Neural cell (in vitro differentiated cells): Measurements from ENCODE around the gene KHSRP. TPM values are rescaled to one million over a fixed set of nuclear protein-coding genes. Genes with fewer than 3 reads are reported as not detected.

Experiments used
- H2AFZ ChIP-seq: fragments of 200-600, 300-800 bp; sonication (generic), shearing (Covaris generic); 2 replicates; pipeline ENCODE4 v1.6.0; 2014; ENCODE audit warnings: low read depth, mild to moderate bottlenecking, antibody characterized with exemption, low read length, moderate library complexity
- H3F3A ChIP-seq: fragments of 200-600 bp; shearing (Covaris generic); 2 replicates; pipeline ENCODE4 v1.6.1; 2016; ENCODE audit warnings: mild to moderate bottlenecking, moderate library complexity, mixed read lengths, antibody characterized with exemption, low read length; ENCODE audit not compliant: insufficient read depth, poor library complexity, severe bottlenecking
- H3K27ac ChIP-seq: fragments of 200-600, 300-800 bp; sonication (generic), shearing (Covaris generic); 2 replicates; pipeline ENCODE4 v1.5.1; 2014; ENCODE audit warnings: mild to moderate bottlenecking, low read length, moderate library complexity
- H3K27me3 ChIP-seq: fragments of 300-800, 200-600 bp; sonication (generic), shearing (Covaris generic); 2 replicates; pipeline ENCODE4 v1.6.0; 2014; ENCODE audit warnings: mild to moderate bottlenecking, low read depth, low read length, moderate library complexity; ENCODE audit not compliant: insufficient read depth
- H3K36me3 ChIP-seq: fragments of 300-800, 200-600 bp; sonication (generic), shearing (Covaris generic); 2 replicates; pipeline ENCODE4 v1.5.1; 2014; ENCODE audit warnings: mild to moderate bottlenecking, antibody characterized with exemption, low read length, moderate library complexity; ENCODE audit not compliant: insufficient read depth
- H3K4me2 ChIP-seq: fragments of 300-800, 200-600 bp; sonication (generic), shearing (Covaris generic); 2 replicates; pipeline ENCODE4 v1.6.0; 2014; ENCODE audit warnings: mild to moderate bottlenecking, low read length
- H3K4me3 ChIP-seq: fragments of 300-800, 200-600 bp; sonication (generic), shearing (Covaris generic); 2 replicates; pipeline ENCODE4 v1.5.1; 2014; ENCODE audit warnings: mild to moderate bottlenecking, low read length, moderate library complexity
- H3K79me2 ChIP-seq: fragments of 200-600 bp; shearing (Covaris generic); replicated peaks from 2 replicates; pipeline ENCODE4 v1.6.0; 2014; ENCODE audit warnings: mild to moderate bottlenecking, low read length, moderate library complexity; ENCODE audit not compliant: insufficient read depth
- H3K9ac ChIP-seq: fragments of 300-800, 200-600 bp; sonication (generic), shearing (Covaris generic); 2 replicates; pipeline ENCODE4 v1.6.1; 2016; ENCODE audit warnings: mild to moderate bottlenecking, low read length, mixed read lengths
- H3K9me2 ChIP-seq: fragments of 200-600 bp; shearing (Covaris generic); 2 replicates; pipeline ENCODE4 v1.6.1; 2016; ENCODE audit warnings: mild to moderate bottlenecking, low read length, mixed read lengths; ENCODE audit not compliant: insufficient read depth
- H3K9me3 ChIP-seq: fragments of 200-600, 300-800 bp; sonication (generic), shearing (Covaris generic); 2 replicates; pipeline ENCODE4 v1.6.1; 2016; ENCODE audit warnings: mild to moderate bottlenecking, mixed run types, low read length, moderate library complexity, mixed read lengths
- H4K20me1 ChIP-seq: fragments of 200-600 bp; shearing (Covaris generic); 2 replicates; pipeline ENCODE4 v1.6.1; 2016; ENCODE audit warnings: mild to moderate bottlenecking, mixed run types; ENCODE audit not compliant: insufficient read depth
- EP300 ChIP-seq: fragments of 450-650 bp; conservative IDR thresholded peaks from 2 replicates; pipeline ENCODE4 v1.6.1; 2014; ENCODE audit warnings: antibody characterized with exemption, mild to moderate bottlenecking, moderate library complexity; ENCODE audit not compliant: poor library complexity, severe bottlenecking
- EZH2 ChIP-seq: fragments of 200-600, 300-800 bp; shearing (Covaris generic), sonication (generic); IDR thresholded peaks from 2 replicates; pipeline ENCODE4 v1.6.1; 2014; ENCODE audit warnings: antibody characterized with exemption, low read length, borderline replicate concordance, mild to moderate bottlenecking; ENCODE audit not compliant: insufficient read depth, poor library complexity, severe bottlenecking
- MXI1 ChIP-seq: fragments of 450-650 bp; conservative IDR thresholded peaks from 2 replicates; pipeline ENCODE4 v1.6.1; 2014; ENCODE audit warnings: antibody characterized with exemption, mild to moderate bottlenecking; ENCODE audit not compliant: poor library complexity, severe bottlenecking
- POLR2AphosphoS5 ChIP-seq: IDR thresholded peaks from 2 replicates; pipeline ENCODE4 v1.6.1; 2012
- RAD21 ChIP-seq: fragments of 450-650 bp; conservative IDR thresholded peaks from 2 replicates; pipeline ENCODE4 v1.6.1; 2014; ENCODE audit warnings: antibody characterized with exemption, mild to moderate bottlenecking, moderate library complexity
- SMC3 ChIP-seq: fragments of 450-650 bp; conservative IDR thresholded peaks from 2 replicates; pipeline ENCODE4 v1.6.1; 2014; ENCODE audit warnings: antibody characterized with exemption, mild to moderate bottlenecking, moderate library complexity; ENCODE audit not compliant: poor library complexity
- TAF1 ChIP-seq: IDR thresholded peaks from 2 replicates; pipeline ENCODE4 v1.6.1; 2012; ENCODE audit warnings: low read depth
- polyA plus RNA-seq: library from polyadenylated mRNA; depleted of rRNA; stranded (reverse); fragments of >200 nt; gene quantifications from 2 replicates; pipeline ENCODE4 v1.2.3, GENCODE V29; 2014
- TF ChIP-seq, protein P1 (sequence below): fragments of 450-650 bp; IDR thresholded peaks from 2 replicates; pipeline ENCODE4 v1.5.1; 2014; ENCODE audit warnings: antibody characterized with exemption, mild to moderate bottlenecking, moderate library complexity; ENCODE audit not compliant: poor library complexity, severe bottlenecking
- TF ChIP-seq, protein P2 (sequence below): IDR thresholded peaks from 2 replicates; pipeline ENCODE4 v1.6.1; 2012; ENCODE audit warnings: borderline replicate concordance

The KHSRP gene
- polyA plus RNA-seq, 1 donor from 2014 or later, result 33.3 TPM

DNA sequence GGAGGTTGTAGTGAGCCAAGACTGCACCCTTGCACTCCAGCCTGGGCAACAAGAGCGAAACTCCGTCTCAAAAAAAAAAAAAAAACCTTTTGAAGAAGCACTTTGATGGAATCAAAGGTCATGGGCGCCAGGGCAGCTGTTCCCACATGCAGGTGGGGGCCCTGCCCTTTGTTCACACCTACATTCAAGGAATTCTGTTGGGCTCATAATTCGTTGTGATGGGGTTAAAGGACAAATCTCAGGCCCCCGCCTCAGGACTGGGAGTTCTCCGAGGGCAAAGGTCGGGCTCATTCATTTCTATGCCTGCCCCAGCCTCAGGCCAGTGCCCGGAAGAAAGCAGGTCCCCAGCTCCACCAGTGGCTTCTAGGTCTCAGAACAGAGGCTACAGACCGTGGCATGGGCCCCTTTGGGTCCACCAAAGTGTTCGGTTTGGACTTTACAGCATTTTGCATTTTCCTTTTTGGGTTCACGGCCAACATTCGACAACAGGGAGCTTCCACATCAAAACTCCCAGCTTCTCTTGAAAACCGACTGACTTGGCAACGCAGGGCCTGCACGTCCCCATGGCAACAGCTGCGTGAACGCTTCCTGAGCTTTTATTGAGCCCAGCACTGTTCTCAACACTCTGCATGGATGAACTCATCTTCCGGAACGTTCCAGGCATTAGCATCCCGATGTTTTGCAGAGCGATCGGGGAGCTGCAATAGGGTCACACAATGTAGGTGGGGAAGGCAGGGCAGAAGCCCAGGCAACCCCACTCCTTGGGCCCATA is 21.6 kb downstream of the KHSRP start:
- TF ChIP-seq TAF1, result peak; percentile 41
- peak; percentile 28 for TF ChIP-seq SMC3
- TF ChIP-seq, protein P1, sequence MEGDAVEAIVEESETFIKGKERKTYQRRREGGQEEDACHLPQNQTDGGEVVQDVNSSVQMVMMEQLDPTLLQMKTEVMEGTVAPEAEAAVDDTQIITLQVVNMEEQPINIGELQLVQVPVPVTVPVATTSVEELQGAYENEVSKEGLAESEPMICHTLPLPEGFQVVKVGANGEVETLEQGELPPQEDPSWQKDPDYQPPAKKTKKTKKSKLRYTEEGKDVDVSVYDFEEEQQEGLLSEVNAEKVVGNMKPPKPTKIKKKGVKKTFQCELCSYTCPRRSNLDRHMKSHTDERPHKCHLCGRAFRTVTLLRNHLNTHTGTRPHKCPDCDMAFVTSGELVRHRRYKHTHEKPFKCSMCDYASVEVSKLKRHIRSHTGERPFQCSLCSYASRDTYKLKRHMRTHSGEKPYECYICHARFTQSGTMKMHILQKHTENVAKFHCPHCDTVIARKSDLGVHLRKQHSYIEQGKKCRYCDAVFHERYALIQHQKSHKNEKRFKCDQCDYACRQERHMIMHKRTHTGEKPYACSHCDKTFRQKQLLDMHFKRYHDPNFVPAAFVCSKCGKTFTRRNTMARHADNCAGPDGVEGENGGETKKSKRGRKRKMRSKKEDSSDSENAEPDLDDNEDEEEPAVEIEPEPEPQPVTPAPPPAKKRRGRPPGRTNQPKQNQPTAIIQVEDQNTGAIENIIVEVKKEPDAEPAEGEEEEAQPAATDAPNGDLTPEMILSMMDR, result no peak
- TF ChIP-seq MXI1, result peak; percentile 29
- no peak for TF ChIP-seq EZH2
- TF ChIP-seq EP300, result peak; percentile 36
- TF ChIP-seq RAD21, result peak; percentile 15
- TF ChIP-seq, protein P2, sequence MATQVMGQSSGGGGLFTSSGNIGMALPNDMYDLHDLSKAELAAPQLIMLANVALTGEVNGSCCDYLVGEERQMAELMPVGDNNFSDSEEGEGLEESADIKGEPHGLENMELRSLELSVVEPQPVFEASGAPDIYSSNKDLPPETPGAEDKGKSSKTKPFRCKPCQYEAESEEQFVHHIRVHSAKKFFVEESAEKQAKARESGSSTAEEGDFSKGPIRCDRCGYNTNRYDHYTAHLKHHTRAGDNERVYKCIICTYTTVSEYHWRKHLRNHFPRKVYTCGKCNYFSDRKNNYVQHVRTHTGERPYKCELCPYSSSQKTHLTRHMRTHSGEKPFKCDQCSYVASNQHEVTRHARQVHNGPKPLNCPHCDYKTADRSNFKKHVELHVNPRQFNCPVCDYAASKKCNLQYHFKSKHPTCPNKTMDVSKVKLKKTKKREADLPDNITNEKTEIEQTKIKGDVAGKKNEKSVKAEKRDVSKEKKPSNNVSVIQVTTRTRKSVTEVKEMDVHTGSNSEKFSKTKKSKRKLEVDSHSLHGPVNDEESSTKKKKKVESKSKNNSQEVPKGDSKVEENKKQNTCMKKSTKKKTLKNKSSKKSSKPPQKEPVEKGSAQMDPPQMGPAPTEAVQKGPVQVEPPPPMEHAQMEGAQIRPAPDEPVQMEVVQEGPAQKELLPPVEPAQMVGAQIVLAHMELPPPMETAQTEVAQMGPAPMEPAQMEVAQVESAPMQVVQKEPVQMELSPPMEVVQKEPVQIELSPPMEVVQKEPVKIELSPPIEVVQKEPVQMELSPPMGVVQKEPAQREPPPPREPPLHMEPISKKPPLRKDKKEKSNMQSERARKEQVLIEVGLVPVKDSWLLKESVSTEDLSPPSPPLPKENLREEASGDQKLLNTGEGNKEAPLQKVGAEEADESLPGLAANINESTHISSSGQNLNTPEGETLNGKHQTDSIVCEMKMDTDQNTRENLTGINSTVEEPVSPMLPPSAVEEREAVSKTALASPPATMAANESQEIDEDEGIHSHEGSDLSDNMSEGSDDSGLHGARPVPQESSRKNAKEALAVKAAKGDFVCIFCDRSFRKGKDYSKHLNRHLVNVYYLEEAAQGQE, result no peak
- TF ChIP-seq POLR2AphosphoS5, result peak; percentile 55
- no peaks in the 10 kb centered on the region for H4K20me1 ChIP-seq
- H3F3A ChIP-seq, result no peaks in the 10 kb centered on the region
- peak overlapping the region; percentile 30 for H3K4me3 ChIP-seq
- H3K9me2 ChIP-seq, result no peaks in the 10 kb centered on the region
- H3K36me3 ChIP-seq, result no peaks in the 10 kb centered on the region
- no peaks in the 10 kb centered on the region for H3K9me3 ChIP-seq
- H3K27ac ChIP-seq, result peak overlapping the region; percentile 76
- peak overlapping the region; percentile 46 for H3K9ac ChIP-seq
- no peaks in the 10 kb centered on the region for H3K79me2 ChIP-seq
- peak overlapping the region; percentile 25 for H3K4me2 ChIP-seq
- H3K27me3 ChIP-seq, result no peaks in the 10 kb centered on the region
- H2AFZ ChIP-seq, result peak overlapping the region; percentile 68

DNA sequence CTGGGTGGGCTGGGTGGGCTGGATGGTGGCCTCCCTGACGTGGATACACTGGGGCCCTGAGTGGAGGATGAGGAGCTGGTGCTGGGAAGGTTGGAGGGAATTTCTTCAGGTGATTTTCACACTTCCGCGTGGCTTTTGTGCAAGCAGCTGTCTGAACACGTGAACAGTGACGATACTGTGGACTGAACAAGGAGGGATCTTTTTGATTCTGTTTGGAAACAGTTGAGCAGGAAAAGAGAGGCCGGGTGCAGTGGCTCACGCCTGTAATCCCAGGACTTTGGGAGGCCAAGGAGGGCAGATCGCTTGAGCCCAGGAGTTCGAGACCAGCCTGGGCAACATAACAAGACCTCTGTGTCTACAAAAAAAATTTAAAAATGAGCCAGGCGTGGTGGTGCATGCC is 22.6 kb downstream of the KHSRP start:
- no peaks in the 10 kb centered on the region for H3K36me3 ChIP-seq
- H3K4me2 ChIP-seq, result no peak overlapping the region
- no peak overlapping the region for H3K9ac ChIP-seq
- no peaks in the 10 kb centered on the region for H4K20me1 ChIP-seq
- H3K9me3 ChIP-seq, result no peaks in the 10 kb centered on the region
- no peaks in the 10 kb centered on the region for H3K9me2 ChIP-seq
- no peak overlapping the region for H2AFZ ChIP-seq
- TF ChIP-seq EZH2 (no peak), EP300 (no peak), TAF1 (no peak), MXI1 (no peak), RAD21 (no peak), SMC3 (no peak), POLR2AphosphoS5 (no peak)
- TF ChIP-seq, protein P2, result no peak
- TF ChIP-seq, protein P1, result no peak
- no peak overlapping the region for H3K4me3 ChIP-seq
- no peak overlapping the region for H3K27ac ChIP-seq
- H3F3A ChIP-seq, result no peaks in the 10 kb centered on the region
- no peaks in the 10 kb centered on the region for H3K27me3 ChIP-seq
- H3K79me2 ChIP-seq, result no peaks in the 10 kb centered on the region
